ENCODE measurements around the gene PHF21B. TPM values are rescaled to one million over a fixed set of nuclear protein-coding genes. Genes with fewer than 3 reads are reported as not detected.

The PHF21B gene
- total and polyA plus RNA-seq, 8 donors: 0.24 to 1.4 (median 1.1) TPM; not detected in 1

- intact Hi-C loops (cut with DNase I): no loop called here
- TF ChIP-seq CTCF (IDR thresholded peaks at IDR 0.05): no peak
- no peaks in the 10 kb centered on the region for H3K9me3 ChIP-seq
- no peak overlapping the region for H3K27ac ChIP-seq
- no peak overlapping the region for H3K4me3 ChIP-seq
- no peaks in the 10 kb centered on the region for H3K36me3 ChIP-seq
- DNase-seq (peak in 1 of 4 donors; percentile 63), ATAC-seq (no peak)
- peaks cover 0 to 77% of the 10 kb centered on the region in 2 donors for H3K27me3 ChIP-seq
- H3K4me1 ChIP-seq: no peaks in the 10 kb centered on the region
Observed at GRCh38 chr22:44942979-44943700, 66.7 kb downstream of the PHF21B start.

GRCh38 chr22:44942056-44942455 is 67.7 kb downstream of the PHF21B start:
- H3K27ac ChIP-seq: no peak overlapping the region
- DNase-seq (peak in 1 of 4 donors; percentile 40), ATAC-seq (no peak)
- no peak for TF ChIP-seq CTCF (IDR thresholded peaks at IDR 0.05)
- H3K4me3 ChIP-seq: no peak overlapping the region
- H3K36me3 ChIP-seq: no peaks in the 10 kb centered on the region
- H3K4me1 ChIP-seq: no peaks in the 10 kb centered on the region
- no peaks in the 10 kb centered on the region for H3K9me3 ChIP-seq
- H3K27me3 ChIP-seq: peaks cover 0 to 79% of the 10 kb centered on the region in 2 donors
- intact Hi-C loops (cut with DNase I): no loop called here

DNA sequence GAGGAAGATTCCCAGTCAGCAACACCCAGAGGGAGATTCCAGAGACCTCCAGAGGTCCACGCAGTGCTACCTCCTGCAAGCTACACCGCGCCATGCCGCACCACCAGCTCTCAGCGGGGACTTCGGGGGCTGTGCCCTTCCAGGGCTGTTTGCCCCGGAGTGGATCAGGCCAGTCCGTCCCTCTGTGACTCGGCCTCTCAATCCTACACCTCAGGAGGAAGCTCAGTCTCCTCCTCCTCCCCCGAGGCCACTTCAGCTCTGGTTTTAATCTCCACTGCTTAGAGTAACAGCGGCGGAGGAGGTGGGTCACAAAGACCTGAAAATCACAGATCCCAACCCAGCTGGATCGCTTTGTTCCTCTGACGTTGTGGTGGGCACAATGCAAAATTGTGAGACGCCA is 68.6 kb downstream of the PHF21B start:
- DNase-seq (peak in 1 of 4 donors; percentile 31), ATAC-seq (no peak)
- Histone ChIP-seq H3K27me3 (peaks cover 0 to 79% of the 10 kb centered on the region in 2 donors), H3K27ac (no peak overlapping the region), H3K4me3 (no peak overlapping the region), H3K36me3 (no peaks in the 10 kb centered on the region), H3K9me3 (no peaks in the 10 kb centered on the region), H3K4me1 (no peaks in the 10 kb centered on the region)
- no peak for TF ChIP-seq CTCF (IDR thresholded peaks at IDR 0.05)
- intact Hi-C loops (cut with DNase I): no loop called here

DNA sequence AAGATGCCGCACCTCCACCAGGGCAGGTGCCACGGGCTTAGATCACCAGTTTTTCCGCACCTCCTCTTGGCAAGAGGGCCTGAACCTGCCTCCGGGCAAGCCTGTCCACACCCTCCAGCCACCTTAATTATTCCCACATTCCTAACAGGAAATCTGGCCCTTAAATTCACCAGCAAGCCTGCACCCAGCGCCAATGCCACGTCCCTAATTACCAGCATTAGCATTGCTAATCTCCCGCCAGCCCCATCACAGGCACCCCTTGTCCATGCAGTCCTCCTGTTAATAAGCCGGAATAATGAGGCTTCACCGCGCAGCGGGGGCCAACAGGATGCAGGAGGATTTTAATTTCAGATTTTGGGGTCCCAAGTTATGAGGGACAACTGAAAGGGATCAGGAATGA is 69.7 kb downstream of the PHF21B start:
- Histone ChIP-seq H3K36me3 (no peaks in the 10 kb centered on the region), H3K4me3 (no peak overlapping the region), H3K9me3 (no peaks in the 10 kb centered on the region), H3K27ac (no peak overlapping the region), H3K4me1 (no peaks in the 10 kb centered on the region), H3K27me3 (peaks cover 0 to 78% of the 10 kb centered on the region in 2 donors)
- intact Hi-C loops (cut with DNase I): no loop called here
- no peak for ATAC-seq
- peak in 1 of 4 donors; percentile 34 for DNase-seq
- no peak for TF ChIP-seq CTCF (IDR thresholded peaks at IDR 0.05)

GRCh38 chr22:44939451-44939850 is 70.4 kb downstream of the PHF21B start:
- TF ChIP-seq CTCF (IDR thresholded peaks at IDR 0.05): no peak
- no peak overlapping the region for H3K4me3 ChIP-seq
- no peaks in the 10 kb centered on the region for H3K36me3 ChIP-seq
- ATAC-seq (no peak), DNase-seq (peak in 1 of 4 donors; percentile 35)
- peaks cover 0 to 76% of the 10 kb centered on the region in 2 donors for H3K27me3 ChIP-seq
- H3K9me3 ChIP-seq: no peaks in the 10 kb centered on the region
- no peak overlapping the region for H3K27ac ChIP-seq
- intact Hi-C loops (cut with DNase I): no loop called here
- H3K4me1 ChIP-seq: no peaks in the 10 kb centered on the region
